GM19467 (cell line): ENCODE results near the gene SFPQ.
A peak's percentile ranks its signal among the peaks of the same experiment; 100 is the strongest.
"Not testable (repeated sequence)": the region's sequence is repeated elsewhere in the genome, so short reads cannot be mapped to it uniquely, and the experiment has no call there.

ENCODE experiments used
- ATAC-seq: cut with Tn5 transposase; IDR thresholded peaks from one replicate; pipeline ENCODE4 v1.9.1; 2021; ENCODE audit warnings: mild to moderate bottlenecking, moderate library complexity; ENCODE audit not compliant: unreplicated experiment

The SFPQ gene, protein sequence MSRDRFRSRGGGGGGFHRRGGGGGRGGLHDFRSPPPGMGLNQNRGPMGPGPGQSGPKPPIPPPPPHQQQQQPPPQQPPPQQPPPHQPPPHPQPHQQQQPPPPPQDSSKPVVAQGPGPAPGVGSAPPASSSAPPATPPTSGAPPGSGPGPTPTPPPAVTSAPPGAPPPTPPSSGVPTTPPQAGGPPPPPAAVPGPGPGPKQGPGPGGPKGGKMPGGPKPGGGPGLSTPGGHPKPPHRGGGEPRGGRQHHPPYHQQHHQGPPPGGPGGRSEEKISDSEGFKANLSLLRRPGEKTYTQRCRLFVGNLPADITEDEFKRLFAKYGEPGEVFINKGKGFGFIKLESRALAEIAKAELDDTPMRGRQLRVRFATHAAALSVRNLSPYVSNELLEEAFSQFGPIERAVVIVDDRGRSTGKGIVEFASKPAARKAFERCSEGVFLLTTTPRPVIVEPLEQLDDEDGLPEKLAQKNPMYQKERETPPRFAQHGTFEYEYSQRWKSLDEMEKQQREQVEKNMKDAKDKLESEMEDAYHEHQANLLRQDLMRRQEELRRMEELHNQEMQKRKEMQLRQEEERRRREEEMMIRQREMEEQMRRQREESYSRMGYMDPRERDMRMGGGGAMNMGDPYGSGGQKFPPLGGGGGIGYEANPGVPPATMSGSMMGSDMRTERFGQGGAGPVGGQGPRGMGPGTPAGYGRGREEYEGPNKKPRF

GRCh38 chr1:35192853-35193664, at the start of gene SFPQ:
Gene SFPQ (minus strand): TSS chr1:35193145. CDS start chr1:35193049, 96 bp downstream.
- peak; percentile 89 for ATAC-seq

- not testable (repeated sequence) for ATAC-seq
These were observed 43.8 kb upstream of the SFPQ start for GRCh38 chr1:35236772-35237171.

- no peak for ATAC-seq
These were observed 38.3 kb upstream of the SFPQ start for GRCh38 chr1:35231287-35231686.

- no peak for ATAC-seq
These were observed 36.8 kb upstream of the SFPQ start for GRCh38 chr1:35229587-35230360.

DNA sequence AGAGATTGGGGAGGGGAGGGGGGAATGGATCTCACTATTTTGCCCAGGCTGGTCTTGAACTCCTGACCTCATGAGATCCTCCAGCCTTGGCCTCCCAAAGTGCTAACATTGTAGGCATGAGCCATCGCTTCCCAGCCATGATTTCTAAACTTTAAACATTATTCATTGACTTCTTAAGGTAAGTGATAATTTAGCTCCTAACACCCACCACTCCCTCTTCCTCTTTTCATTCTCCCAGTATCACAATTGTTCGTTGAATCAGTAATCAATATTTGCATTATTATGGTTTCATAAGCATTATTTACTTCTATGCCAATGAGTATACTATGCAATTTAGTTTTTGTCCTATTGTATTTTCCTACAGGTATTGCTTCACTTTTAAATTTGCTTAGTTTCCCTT, 33.6 kb upstream of the SFPQ start:
- ATAC-seq = no peak

DNA sequence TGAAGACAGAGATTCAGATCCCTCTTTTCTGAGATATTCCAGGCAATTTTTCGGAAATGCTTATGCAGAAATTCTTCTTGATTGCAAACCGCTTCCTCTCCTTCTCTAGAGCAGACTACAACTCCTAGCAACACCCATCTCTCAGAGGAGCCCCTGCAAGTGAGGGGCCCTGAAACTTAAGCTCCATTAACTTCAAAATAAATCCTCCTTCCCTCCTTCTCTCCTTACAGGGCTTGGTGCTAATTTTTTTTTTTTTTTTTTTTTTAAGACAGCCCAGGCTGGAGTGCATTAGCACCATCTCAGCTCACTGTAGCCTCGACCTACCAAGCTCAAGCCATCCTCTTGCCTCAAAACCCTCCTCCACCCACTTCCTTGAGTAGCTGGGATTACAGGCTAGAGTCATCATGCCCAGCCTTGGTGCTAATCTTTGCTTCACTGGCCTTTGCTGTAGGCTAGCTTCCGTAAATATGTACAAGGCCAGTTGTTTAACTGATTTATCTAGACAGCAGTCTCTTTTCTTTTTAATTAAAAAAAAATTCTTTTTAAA, 30.2 kb upstream of the SFPQ start:
- ATAC-seq = no peak

DNA sequence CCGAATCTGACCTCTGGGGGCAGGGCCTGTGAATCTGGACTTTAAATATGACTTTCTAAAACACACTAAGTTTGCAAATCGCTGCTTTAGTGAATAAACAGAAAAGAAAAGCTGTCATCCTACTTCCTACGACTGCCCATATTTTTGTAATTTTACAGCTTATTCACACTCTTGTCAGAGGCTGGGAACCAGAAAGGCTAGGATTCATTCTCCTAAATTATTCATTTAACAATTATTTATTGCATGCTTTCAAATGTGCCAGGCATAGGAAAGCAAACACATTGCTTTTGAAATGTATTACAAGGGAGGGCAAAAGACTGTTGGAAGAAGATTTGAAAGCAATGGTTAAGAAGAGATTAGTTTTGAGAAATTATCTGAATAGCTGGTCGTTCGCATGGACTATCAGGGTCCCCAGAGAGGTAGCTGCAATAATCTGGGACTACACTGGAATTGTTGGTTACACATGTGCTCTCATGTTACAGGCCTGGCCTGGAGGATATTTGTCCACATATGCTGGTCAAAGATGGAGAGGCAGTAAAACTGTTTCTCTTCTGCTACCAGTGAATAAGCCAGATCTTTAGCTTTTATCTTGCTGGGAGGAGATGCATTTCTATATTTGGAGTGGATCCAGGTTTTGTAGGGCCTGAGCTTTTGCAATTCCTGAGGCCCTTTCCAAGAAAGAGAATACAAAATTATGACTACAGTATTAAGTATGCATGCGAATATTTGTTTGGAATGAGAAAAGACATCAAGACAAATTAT, 29.6 kb upstream of the SFPQ start:
- ATAC-seq = no peak

DNA sequence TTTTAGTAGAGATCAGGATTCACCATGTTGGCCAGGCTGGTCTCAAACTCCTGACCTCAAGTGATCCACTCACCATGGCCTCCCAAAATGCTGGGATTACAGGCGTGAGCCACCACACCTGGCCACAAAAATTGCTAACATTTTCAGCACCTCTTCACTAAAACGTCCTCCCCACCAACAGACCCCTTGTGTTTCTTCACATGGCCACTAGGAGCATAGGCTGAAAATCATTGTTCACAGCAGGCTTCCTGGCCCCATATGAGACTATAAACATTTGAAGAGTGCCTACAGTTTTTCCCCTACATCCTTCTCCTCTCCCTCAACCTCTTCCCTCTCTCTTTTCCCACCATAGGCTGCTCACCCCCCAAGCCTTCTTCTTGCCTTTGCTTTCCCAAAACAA, 28.0 kb upstream of the SFPQ start:
- ATAC-seq = no peak

GRCh38 chr1:35215346-35215745, 22.4 kb upstream of the SFPQ start:
- ATAC-seq = no peak

- ATAC-seq = no peak
These were observed 18.1 kb upstream of the SFPQ start for GRCh38 chr1:35211120-35211414.

DNA sequence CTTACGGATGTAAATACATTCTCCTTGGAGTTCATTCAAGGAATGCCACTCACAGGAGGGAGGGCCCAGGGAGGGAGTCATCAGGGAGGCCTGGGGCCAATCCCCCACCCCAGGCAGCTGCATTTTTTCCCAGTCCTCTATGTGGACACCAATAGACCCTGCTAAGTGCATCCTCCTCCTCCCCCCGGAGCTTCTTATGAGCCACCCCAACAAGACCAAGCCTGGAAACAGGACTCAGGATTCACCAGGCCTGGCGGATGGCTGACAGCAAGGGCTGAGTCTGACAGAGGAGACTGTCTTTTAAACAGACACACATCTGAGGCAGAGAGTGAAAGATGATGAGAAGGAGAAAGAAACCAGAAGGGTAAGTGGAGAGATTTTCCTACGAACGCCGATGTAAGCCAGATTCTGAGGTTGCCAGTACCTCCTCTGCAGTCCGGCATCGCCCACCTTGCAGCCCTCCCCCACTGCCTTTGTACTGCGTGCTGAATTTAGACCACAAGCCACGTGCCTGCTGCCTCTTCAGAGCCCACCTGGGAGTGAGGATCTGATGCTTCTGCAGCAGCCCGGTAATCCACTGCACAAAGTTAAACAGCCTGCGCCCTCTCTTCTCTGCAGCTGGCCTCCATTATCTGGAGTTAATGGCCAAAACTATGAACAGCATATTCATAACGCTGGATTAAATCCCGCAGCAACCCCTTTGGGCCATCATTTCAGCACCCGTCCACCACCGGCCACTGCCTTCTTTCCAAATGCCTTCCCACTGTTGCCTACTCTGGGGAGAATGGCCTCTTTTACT, 17.6 kb upstream of the SFPQ start:
- no peak for ATAC-seq

DNA sequence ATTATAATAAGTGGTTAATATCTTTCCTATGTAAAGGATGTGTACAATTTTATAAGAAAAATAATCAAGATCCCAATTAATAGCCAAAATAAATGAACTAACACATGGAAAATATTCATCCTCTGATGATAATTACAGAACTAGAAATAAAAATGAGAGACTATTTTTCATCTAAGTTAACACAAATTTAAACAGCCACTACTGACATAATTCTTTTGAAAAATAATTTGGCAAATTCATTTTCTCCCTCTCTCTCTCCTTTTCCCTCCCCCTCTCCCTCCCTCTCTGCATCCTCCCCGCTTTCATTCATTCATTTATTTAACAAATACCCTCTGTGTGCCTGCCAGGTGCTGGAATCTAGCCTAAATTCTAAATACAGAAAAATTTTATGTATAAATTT, 10.3 kb upstream of the SFPQ start:
- ATAC-seq = no peak

- ATAC-seq = peak; percentile 77
These were observed 9.2 kb upstream of the SFPQ start for GRCh38 chr1:35202048-35202719.

DNA sequence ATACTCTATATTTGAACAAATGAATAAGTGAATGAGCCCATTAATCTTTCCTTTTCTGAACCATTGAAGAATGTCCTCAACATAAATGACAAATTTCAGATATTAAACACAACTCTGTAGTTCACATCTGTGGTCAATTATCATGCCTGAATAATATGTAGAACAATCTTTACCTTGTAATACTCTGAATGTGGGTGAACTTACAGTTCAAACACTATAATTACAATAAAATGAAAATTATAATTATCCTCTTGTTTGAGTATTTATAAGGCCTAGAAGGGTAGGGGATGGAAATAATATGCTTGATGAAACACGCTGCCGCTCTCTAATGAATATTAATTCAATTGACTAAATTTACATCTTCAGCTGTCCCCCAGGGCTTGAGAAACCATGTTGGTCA, 8.7 kb upstream of the SFPQ start:
- peak; percentile 12 for ATAC-seq

GRCh38 chr1:35192056-35192852, 691 bp downstream of the SFPQ start:
- no peak for ATAC-seq

DNA sequence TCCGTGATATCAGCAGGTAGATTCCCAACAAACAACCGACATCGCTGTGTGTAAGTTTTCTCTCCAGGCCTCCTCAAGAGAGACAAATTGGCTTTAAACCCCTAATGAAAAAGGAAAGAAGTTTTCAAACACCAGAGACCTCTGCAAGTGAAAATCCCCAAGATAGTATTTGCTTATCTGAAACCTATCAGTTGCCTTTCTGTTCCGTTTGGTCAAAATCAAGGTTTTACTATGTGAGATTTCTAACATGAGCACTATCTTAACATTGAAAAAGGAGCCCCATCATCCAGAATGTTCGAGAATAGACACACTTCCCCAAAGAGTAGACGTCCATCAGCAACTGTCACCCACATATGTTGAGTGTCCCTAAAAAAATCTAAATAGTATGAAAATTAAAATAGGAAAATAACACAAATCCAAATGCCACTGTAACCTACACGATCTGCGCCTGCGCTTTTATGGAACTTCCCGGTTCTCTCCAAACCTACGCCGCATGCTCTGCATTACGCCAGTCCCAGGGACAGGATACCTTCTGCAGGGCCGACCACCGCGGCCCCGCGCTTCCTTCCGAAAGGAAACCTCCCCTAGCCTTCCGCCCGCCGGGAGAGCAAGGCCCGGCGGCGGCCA, 1.4 kb downstream of the SFPQ start:
- ATAC-seq = no peak

- ATAC-seq = no peak
These were observed 2.2 kb downstream of the SFPQ start for GRCh38 chr1:35190784-35191183.
